Measurements from ENCODE around the gene ULBP3.
"Not testable (repeated sequence)": the region's sequence is repeated elsewhere in the genome, so short reads cannot be mapped to it uniquely, and the experiment has no call there.

- TF ChIP-seq EZH2 (IDR thresholded peaks at IDR 0.05; ENCODE audit: borderline replicate concordance, low read length); CTCF (IDR thresholded peaks at IDR 0.05; ENCODE audit: low read length): not testable (repeated sequence)
Observed at GRCh38 chr6:150074396-150075033, 5.6 kb upstream of the ULBP3 start.
